ENCODE measurements around the gene SEZ6L2. TPM values are rescaled to one million over a fixed set of nuclear protein-coding genes. Genes with fewer than 3 reads are reported as not detected.

Gene SEZ6L2
- total and polyA plus RNA-seq, 12 donors: 0.17 to 1.2 (median 0.70) TPM; not detected in 1

GRCh38 chr16:29860218-29860617 is 39.1 kb downstream of the SEZ6L2 start:
- Histone ChIP-seq H3K4me1 (peaks cover 8 to 25% (median 19%) of the 10 kb centered on the region in 9 donors), H3K4me3 (peak overlapping the region in 1 of 10 donors; percentile 88), H3K36me3 (peaks cover 0 to 39% (median 26%) of the 10 kb centered on the region in 9 donors), H3K27ac (peak overlapping the region in 1 of 10 donors; percentile 27), H3K9me3 (no peaks in the 10 kb centered on the region), H3K27me3 (no peaks in the 10 kb centered on the region)
- 73 to 75% methylated on average over 9 of the region's 9 CpGs for WGBS, 2 donors
- no peak for TF ChIP-seq CTCF (IDR thresholded peaks at IDR 0.05)
- DNase-seq (peak in 1 of 2 donors; percentile 48), ATAC-seq (peak in 2 of 8 donors; percentile 8 to 10)
- intact Hi-C loops (cut with DNase I): loop anchor here in 6 of 10 donors (5.0 to 10.0 kb wide), 7 partner anchors 38 to 162 kb away; partner anchors contain the start of genes PAGR1 (in 4 of the 6), C16orf92 (in 1 of the 6), HIRIP3 (in 1 of the 6) and INO80E (in 1 of the 6)

- 93 to 94% methylated on average over 19 of the region's 19 CpGs for WGBS, 2 donors
Observed at GRCh38 chr16:29858974-29859373, 40.4 kb downstream of the SEZ6L2 start.

GRCh38 chr16:29858149-29858849 is 41.1 kb downstream of the SEZ6L2 start:
- no peaks in the 10 kb centered on the region for H3K9me3 ChIP-seq
- TF ChIP-seq CTCF (IDR thresholded peaks at IDR 0.05): no peak
- no peak for ATAC-seq
- H3K27ac ChIP-seq: no peak overlapping the region
- peaks cover 0 to 39% (median 26%) of the 10 kb centered on the region in 9 donors for H3K36me3 ChIP-seq
- H3K4me3 ChIP-seq: no peak overlapping the region
- 72 to 73% methylated on average over 10 of the region's 10 CpGs for WGBS, 2 donors
- intact Hi-C loops (cut with DNase I): loop anchor here in 1 of 10 donors (5.0 kb wide), 1 partner anchor 149 kb away; no protein-coding TSS in a partner anchor
- peaks cover 8 to 25% (median 19%) of the 10 kb centered on the region in 9 donors for H3K4me1 ChIP-seq
- DNase-seq: no peak
- H3K27me3 ChIP-seq: no peaks in the 10 kb centered on the region

More at GRCh38 chr16:29858974-29859373, 40.4 kb downstream of the SEZ6L2 start:
- intact Hi-C loops (cut with DNase I): loop anchor here in 1 of 10 donors (5.0 kb wide), 1 partner anchor 148 kb away; no protein-coding TSS in a partner anchor
- DNase-seq (no peak), ATAC-seq (no peak)
- peaks cover 8 to 25% (median 19%) of the 10 kb centered on the region in 9 donors for H3K4me1 ChIP-seq
- TF ChIP-seq CTCF (IDR thresholded peaks at IDR 0.05): no peak
- H3K27me3 ChIP-seq: no peaks in the 10 kb centered on the region
- no peak overlapping the region for H3K27ac ChIP-seq
- no peaks in the 10 kb centered on the region for H3K9me3 ChIP-seq
- H3K4me3 ChIP-seq: no peak overlapping the region
- H3K36me3 ChIP-seq: peaks cover 0 to 39% (median 26%) of the 10 kb centered on the region in 9 donors

GRCh38 chr16:29857133-29857760 is 42.1 kb downstream of the SEZ6L2 start:
- peaks cover 0 to 39% (median 26%) of the 10 kb centered on the region in 9 donors for H3K36me3 ChIP-seq
- no peak for TF ChIP-seq CTCF (IDR thresholded peaks at IDR 0.05)
- no peaks in the 10 kb centered on the region for H3K27me3 ChIP-seq
- intact Hi-C loops (cut with DNase I): loop anchor here in 1 of 10 donors (5.0 kb wide), 1 partner anchor 150 kb away; no protein-coding TSS in a partner anchor
- no peaks in the 10 kb centered on the region for H3K9me3 ChIP-seq
- peaks cover 8 to 32% (median 19%) of the 10 kb centered on the region in 9 donors for H3K4me1 ChIP-seq
- H3K4me3 ChIP-seq: no peak overlapping the region
- no peak for DNase-seq
- ATAC-seq: no peak
- WGBS, 2 donors: 79 to 84% methylated on average over 7 of the region's 7 CpGs
- no peak overlapping the region for H3K27ac ChIP-seq
